GM04504 (cell line): ENCODE results near the gene ANXA9.

ENCODE experiments used
- DNase-seq: peaks from one replicate; pipeline ENCODE4 v3.0.0-alpha.2; 2012; ENCODE audit warnings: low read depth

ANXA9 gene

GRCh38 chr1:151003180-151003579 is 21.1 kb downstream of the ANXA9 start:
- no peak for DNase-seq

- DNase-seq = no peak
Measured at GRCh38 chr1:151005729-151006319, 23.7 kb downstream of the ANXA9 start.

GRCh38 chr1:151006327-151007052 is 24.4 kb downstream of the ANXA9 start, which contains the start of gene MINDY1:
Gene MINDY1 (minus strand): TSS chr1:151006902. CDS start chr1:151002617, 4,285 bp downstream.
- peak; percentile 77 for DNase-seq

- no peak for DNase-seq
Measured at GRCh38 chr1:151007853-151008243, 25.8 kb downstream of the ANXA9 start.

- DNase-seq = peak; percentile 93
Measured at GRCh38 chr1:151008244-151009205, 26.4 kb downstream of the ANXA9 start, which contains the start of gene PRUNE1. Gene PRUNE1 (plus strand): TSS chr1:151008449. CDS start chr1:151008633, 184 bp downstream.

GRCh38 chr1:151009206-151009587 is 27.1 kb downstream of the ANXA9 start:
- DNase-seq = peak; percentile 17

- no peak for DNase-seq
Measured at GRCh38 chr1:151009674-151010345, 27.7 kb downstream of the ANXA9 start.

GRCh38 chr1:151010346-151010726 is 28.2 kb downstream of the ANXA9 start:
- no peak for DNase-seq

GRCh38 chr1:151011154-151011850 is 29.2 kb downstream of the ANXA9 start:
- DNase-seq = no peak

GRCh38 chr1:151012684-151013471 is 30.8 kb downstream of the ANXA9 start:
- DNase-seq = no peak

GRCh38 chr1:151013518-151013917 is 31.4 kb downstream of the ANXA9 start:
- DNase-seq = no peak

- peak; percentile 38 for DNase-seq
Measured at GRCh38 chr1:151024540-151025146, 42.6 kb downstream of the ANXA9 start.

- DNase-seq = no peak
Measured at GRCh38 chr1:151026460-151026859, 44.4 kb downstream of the ANXA9 start.

- DNase-seq = no peak
Measured at GRCh38 chr1:151032164-151032563, 50.1 kb downstream of the ANXA9 start.

GRCh38 chr1:151035167-151035566 is 53.1 kb downstream of the ANXA9 start:
- no peak for DNase-seq

- DNase-seq = no peak
Measured at GRCh38 chr1:151036356-151036755, 54.3 kb downstream of the ANXA9 start, which contains the start of gene BNIPL. Gene BNIPL (plus strand): TSS chr1:151036586. CDS start chr1:151036726, 140 bp downstream.

GRCh38 chr1:151037032-151037431 is 54.9 kb downstream of the ANXA9 start:
- DNase-seq = no peak

- DNase-seq = no peak
Measured at GRCh38 chr1:151039521-151039920, 57.4 kb downstream of the ANXA9 start.

GRCh38 chr1:151043163-151043562 is 61.1 kb downstream of the ANXA9 start:
- DNase-seq = no peak
